NCI-H1048 (cell line): ENCODE measurements around the gene PRKCH.

Experiments used
- DNase-seq: peaks from one replicate; lab custom pipeline; 2025; lab: John Stamatoyannopoulos, UW

The PRKCH gene

GRCh38 chr14:61321385-61322010 is at the start of gene PRKCH:
Gene PRKCH, plus strand, starts transcription at chr14:61321579. Its CDS starts 523 bp downstream, at chr14:61322102.
- no peak for DNase-seq

DNA sequence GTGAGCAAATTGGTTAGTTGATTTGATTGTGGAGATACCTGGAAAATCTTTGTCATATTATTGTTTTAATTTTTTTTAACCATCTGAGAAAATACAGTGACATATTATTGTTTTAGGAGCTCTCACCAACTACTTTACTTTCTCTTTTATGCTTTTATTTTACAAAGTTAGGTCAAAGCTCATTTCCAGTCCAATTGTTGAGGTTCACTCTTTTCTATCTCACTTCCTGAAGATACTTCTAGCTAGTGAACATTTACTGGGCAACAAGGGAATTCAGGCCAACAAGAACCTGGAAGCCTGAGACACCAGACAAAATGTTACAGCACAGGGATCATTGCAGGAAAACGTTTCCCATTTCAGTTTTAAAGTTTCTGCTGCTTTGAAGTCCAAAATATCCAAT is 44.1 kb upstream of the PRKCH start:
- no peak for DNase-seq

DNA sequence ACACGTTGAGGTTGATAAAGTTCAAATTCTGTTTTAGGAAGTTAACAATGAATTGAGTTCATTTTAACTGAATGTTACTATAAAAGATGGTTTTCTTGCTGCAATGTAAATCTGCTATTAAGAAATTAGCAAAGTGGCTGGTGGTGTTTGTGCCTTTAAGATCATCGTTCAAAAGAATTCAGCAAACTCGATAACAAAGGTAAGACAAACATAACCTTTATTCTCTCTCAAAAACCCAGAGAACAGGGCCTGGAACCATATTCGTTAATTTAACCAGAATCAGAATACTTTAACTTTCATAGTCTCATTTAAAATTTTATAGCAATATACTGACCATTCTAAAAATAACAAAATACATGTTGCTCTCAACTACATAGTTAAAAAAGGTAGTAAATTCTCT is 43.6 kb upstream of the PRKCH start:
- no peak for DNase-seq

- DNase-seq: no peak
Measured at GRCh38 chr14:61279082-61279481, 42.3 kb upstream of the PRKCH start.

DNA sequence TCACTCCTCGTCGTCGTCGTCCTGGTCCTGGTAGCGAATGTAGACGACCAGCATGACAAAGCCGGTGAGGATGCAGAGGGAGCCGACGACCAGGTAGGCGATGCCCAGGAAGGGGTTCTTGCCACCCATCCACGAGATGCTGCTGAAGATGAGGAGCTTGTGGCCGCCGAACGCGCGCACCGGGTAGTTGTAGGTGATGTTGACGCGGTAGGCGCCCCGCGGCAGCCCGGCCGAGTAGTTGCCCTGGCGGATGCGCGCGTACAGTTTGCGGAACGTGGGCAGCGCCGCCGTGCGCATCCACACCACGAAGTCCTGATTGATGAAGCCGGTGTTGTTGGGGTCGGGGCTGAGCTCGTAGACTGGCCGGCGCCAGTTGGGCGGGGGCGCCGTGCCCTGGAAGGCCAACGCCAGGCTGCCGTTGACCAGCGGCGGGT is 41.3 kb upstream of the PRKCH start:
- no peak for DNase-seq

GRCh38 chr14:61280526-61281185 is 40.7 kb upstream of the PRKCH start:
- no peak for DNase-seq

DNA sequence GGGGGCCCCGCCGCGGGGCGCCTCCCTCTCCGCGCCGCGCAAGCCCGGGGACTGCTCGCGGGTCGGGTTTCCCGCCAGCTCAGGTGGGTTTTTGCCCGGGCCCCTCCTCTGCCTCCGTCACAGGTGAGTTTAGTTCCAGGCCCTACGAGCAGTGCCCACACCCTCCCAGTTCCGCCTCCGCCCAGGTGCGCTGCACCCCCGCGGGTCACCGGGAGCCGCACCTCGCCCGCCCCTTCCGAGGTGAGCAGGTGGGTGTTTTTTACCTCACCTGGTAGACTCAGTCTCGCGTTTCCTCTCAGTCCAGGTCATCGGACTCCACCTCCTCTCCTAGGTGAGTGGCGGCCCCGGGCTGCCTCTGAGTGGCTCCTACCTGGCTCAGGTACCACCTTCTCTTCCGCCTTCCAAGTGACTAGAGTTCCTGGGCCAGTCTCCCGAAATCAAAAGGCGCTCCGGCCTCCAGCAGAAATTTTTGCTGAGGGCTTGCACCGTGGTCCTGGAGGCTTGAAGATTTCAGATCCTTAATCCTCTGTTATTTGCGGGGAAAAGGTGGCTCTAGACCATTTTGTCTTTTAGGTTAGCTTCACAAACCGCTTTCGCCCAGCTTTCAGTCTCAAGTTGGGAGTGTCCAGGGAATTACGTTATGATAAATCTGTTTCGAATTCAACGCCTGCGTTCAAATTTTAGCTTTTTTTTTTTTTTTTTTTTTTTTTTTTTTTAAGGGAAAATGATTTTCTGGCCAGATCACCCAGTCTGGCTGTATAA is 40.0 kb upstream of the PRKCH start, which contains the start of gene TMEM30B:
TSS of gene TMEM30B (minus strand) at position 153 of the 762 bp plus-strand sequence. CDS start 191 bp downstream, outside the sequence.
- DNase-seq: no peak

- no peak for DNase-seq
Measured at GRCh38 chr14:61281948-61282275, 39.5 kb upstream of the PRKCH start.

GRCh38 chr14:61282746-61283145 is 38.6 kb upstream of the PRKCH start:
- no peak for DNase-seq

GRCh38 chr14:61284001-61284400 is 37.4 kb upstream of the PRKCH start:
- no peak for DNase-seq

DNA sequence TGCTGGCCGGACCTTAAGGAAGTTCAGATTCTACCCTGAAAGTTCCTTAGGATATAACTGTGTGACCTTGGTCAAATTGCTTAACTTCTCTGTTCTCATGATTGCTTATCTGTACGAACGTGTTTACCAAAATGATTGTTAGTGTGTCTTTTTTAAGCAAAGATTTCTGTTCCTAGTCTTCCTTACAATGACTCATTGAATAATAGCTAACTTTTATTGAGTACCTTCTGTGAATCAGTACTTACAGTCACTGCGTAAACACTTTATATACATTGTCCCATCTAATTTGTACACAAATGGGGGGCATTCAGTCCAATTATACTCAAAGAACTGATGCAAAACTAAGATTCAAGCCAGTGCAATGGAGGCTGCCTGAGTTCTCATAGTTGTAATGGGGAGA is 36.0 kb upstream of the PRKCH start:
- DNase-seq: no peak

DNA sequence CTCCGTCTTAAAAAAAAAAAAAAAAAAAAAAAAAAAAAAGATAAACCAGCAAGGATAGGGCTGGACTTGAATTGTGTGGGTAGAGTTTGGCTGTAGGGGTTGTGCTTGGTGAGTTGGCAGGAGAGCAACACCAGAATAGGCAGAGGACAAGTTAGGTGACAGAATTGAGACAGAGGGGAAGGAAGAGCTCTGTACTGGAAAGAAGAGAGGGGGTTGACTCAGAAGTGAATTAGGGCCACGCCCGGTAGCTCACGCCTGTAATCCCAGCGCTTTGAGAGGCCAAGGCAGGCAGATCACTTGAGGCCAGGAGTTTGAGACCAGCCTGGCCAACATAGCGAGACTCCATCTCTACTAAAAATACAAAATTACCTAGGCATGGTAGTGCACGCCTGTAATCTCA is 34.2 kb upstream of the PRKCH start:
- DNase-seq: no peak

- no peak for DNase-seq
Measured at GRCh38 chr14:61288228-61288627, 33.2 kb upstream of the PRKCH start.

DNA sequence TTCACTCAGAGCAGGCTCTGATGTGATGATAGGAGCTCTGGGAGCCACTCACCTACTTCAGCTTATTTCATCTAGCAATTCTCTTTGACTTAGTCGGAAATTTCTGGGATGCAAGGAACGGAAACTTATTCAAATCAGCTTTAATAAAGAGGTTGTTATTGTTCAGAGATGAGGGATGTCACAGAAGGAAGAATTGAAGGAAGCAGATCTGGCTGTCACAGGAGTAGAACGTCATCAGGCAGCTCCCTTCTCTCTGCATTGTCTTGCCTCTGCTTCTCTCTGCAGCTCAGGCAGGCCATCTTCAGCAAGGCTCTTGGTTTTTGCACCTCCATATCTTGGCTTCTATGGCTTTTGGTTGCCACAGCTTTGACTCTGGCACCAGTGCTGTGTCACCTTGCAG is 32.7 kb upstream of the PRKCH start:
- no peak for DNase-seq

- no peak for DNase-seq
Measured at GRCh38 chr14:61290701-61291100, 30.7 kb upstream of the PRKCH start.

- no peak for DNase-seq
Measured at GRCh38 chr14:61296151-61296550, 25.2 kb upstream of the PRKCH start.

DNA sequence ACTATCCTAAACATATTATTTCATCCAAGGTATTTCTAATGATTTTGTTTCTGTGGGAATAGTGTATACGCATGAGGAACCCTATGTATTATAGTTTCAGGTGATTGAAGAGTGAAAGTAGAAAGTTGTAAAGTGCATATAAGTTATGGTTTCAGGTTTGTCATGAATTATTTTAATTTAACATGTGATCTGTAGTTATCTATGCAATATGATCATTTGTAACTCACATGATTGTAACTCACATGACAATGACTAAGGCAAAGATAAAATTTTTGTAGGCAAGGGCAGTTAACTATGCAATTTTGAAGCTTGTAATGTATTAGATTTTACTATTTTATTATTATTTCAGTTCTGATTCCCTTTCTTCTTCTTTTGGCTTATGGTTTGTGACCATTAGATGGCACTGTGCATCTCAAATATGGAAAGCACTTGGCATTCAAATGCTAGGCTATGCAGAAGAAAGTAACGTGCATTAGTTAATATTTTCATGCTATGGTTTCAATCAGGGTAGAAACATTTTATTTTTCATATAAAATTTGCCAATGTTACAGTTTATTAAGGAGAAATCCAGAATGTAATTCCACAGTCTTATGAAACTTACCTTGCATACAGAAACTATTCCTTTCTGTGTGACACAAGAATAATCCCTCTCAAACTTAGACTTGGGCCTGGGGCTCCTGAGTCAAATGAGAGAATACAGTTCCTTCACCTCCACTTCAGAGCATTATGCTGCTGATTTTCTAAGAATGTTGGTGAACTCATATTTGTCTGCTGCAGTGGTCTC is 24.5 kb upstream of the PRKCH start:
- DNase-seq: no peak

DNA sequence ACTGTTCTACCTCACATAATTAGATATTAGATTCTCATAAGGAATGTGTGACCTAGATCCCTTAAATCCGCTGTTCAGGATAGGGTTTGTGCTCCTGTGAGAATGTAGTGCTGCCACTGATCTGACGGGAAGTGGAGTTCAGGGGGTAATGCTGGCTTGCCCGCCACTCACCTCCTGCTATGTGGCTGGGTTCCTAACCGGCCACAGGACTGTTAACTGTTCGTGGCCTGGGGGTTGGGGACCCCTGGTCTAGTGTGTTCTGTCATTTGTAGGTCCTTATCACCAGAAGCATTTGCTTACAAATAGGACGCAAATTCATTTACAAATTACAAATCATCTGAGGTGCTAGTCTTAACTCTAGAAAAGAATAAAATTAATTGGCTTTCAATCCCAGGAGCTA is 23.8 kb upstream of the PRKCH start:
- no peak for DNase-seq

- no peak for DNase-seq
Measured at GRCh38 chr14:61298824-61299223, 22.6 kb upstream of the PRKCH start.

DNA sequence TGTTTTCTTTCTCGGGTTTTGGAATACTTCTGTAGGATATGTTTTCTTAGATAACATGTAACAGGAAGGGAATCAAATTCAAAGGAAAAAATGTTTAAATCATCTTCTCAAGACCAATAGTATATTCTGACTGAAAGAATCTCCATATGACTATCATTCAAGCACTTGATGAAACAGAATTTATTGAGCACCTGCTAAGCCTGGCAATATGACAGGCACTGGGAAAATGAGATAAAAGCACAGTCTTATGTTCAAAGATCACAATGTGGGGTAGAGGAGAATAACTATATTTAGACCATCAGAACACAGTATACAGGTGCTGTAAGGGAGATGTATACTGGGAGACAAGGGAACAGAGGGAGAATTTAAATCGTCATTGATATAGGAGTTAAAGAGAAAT is 21.2 kb upstream of the PRKCH start:
- DNase-seq: no peak

DNA sequence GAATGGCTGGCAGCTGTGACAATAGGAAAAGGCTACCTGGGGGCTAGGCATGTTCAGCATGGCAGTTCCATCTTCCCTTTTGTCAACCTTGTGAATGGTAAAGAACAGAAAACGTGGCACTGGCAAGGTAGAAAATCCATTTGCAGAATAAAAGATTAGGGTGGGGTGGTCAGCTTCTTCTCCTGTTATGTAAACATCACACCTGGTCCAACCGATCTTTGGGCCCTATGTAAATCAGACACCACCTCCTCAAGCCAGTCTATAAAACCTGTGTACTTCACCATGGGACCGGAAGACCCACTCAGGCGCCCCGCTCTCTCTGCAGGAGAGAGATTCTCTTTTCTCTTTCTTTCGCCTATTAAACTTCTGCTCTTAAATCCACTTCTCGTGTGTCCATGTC is 20.6 kb upstream of the PRKCH start:
- DNase-seq: no peak

DNA sequence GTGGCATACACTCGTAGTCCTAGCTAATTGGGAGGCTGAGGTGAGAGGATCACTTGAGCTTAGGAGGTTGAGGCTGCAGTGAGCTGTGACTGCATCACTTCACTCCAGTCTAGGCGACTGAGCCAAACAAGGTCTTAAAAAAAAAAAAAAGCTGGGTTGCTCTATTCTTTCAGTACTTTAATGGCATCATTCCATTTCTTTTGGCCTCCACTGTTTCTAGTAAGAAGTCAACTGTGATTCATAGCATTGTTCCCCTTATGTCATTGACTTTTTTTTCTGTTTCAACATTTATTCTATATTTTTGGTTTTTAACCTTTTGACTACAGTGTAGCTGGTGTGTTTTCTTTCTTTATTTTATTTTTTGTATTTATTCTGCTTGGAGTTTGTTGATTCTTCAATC is 16.7 kb upstream of the PRKCH start:
- DNase-seq: no peak

GRCh38 chr14:61308198-61308597 is 13.2 kb upstream of the PRKCH start:
- no peak for DNase-seq
